GM23338 (cell line): Measurements from ENCODE around the gene DNAH6. TPM values are rescaled to one million over a fixed set of nuclear protein-coding genes. Genes with fewer than 3 reads are reported as not detected.

Source experiments
- ATAC-seq: fragments of 200-7000 bp; cut with Tn5 transposase; 3 replicates; pipeline ENCODE4 v1.9.1; 2020
- DNase-seq: peaks from one replicate; pipeline ENCODE4 v3.0.0-alpha.2; 2015; ENCODE audit warnings: low spot score
- H2AFZ ChIP-seq: fragments of 200-600 bp; sonication (generic); 2 replicates; pipeline ENCODE4 v1.8.0; 2016; ENCODE audit warnings: antibody characterized with exemption, mild to moderate bottlenecking, moderate library complexity
- H3F3A ChIP-seq: fragments of 200-600 bp; sonication (generic); replicated peaks from 2 replicates; pipeline ENCODE4 v1.8.0; 2017; ENCODE audit warnings: antibody characterized with exemption, mixed run types, low read depth
- H3K27ac ChIP-seq: fragments of 200-600 bp; sonication (generic); 2 replicates; pipeline ENCODE4 v1.6.1; 2016; ENCODE audit warnings: low read depth
- H3K27me3 ChIP-seq: fragments of 200-600 bp; sonication (generic); 2 replicates; pipeline ENCODE4 v1.8.0; 2016; ENCODE audit warnings: mild to moderate bottlenecking, mixed run types, moderate library complexity; ENCODE audit not compliant: insufficient read depth
- H3K36me3 ChIP-seq: fragments of 200-600 bp; sonication (generic); 2 replicates; pipeline ENCODE4 v1.8.0; 2016; ENCODE audit warnings: mild to moderate bottlenecking; ENCODE audit not compliant: insufficient read depth
- H3K4me1 ChIP-seq: fragments of 200-600 bp; sonication (generic); 2 replicates; pipeline ENCODE4 v1.8.0; 2016; ENCODE audit warnings: mild to moderate bottlenecking, moderate library complexity; ENCODE audit not compliant: insufficient read depth
- H3K4me2 ChIP-seq: fragments of 200-600 bp; sonication (generic); 2 replicates; pipeline ENCODE4 v1.7.1; 2017; ENCODE audit warnings: mixed run types
- H3K4me3 ChIP-seq: fragments of 200-600 bp; sonication (generic); 2 replicates; pipeline ENCODE4 v1.6.1; 2016; ENCODE audit warnings: mixed run types
- H3K79me2 ChIP-seq: fragments of 200-600 bp; sonication (generic); replicated peaks from 2 replicates; pipeline ENCODE4 v1.8.0; 2017; ENCODE audit warnings: mild to moderate bottlenecking; ENCODE audit not compliant: insufficient read depth
- H3K9me2 ChIP-seq: fragments of 200-600 bp; sonication (generic); 2 replicates; pipeline ENCODE4 v1.8.0; 2017; ENCODE audit not compliant: insufficient read depth
- H4K20me1 ChIP-seq: fragments of 200-600 bp; sonication (generic); replicated peaks from 2 replicates; pipeline ENCODE4 v1.8.0; 2017; ENCODE audit warnings: mild to moderate bottlenecking; ENCODE audit not compliant: insufficient read depth
- H3K27ac Mint-ChIP-seq: 2 replicates; pipeline ENCODE4 v1.8.0; 2020; ENCODE audit warnings: inconsistent platforms, mild to moderate bottlenecking, moderate library complexity, mixed read lengths
- H3K27me3 Mint-ChIP-seq: 3 replicates; pipeline ENCODE4 v1.8.0; 2022; ENCODE audit warnings: low read depth, mild to moderate bottlenecking, moderate library complexity, mixed read lengths, inconsistent platforms; ENCODE audit not compliant: insufficient read depth, poor library complexity
- H3K36me3 Mint-ChIP-seq: 3 replicates; pipeline ENCODE4 v1.8.0; 2021; ENCODE audit warnings: low read depth, mild to moderate bottlenecking, inconsistent platforms, moderate library complexity, mixed read lengths
- H3K4me1 Mint-ChIP-seq: 3 replicates; pipeline ENCODE4 v1.8.0; 2020; ENCODE audit warnings: mild to moderate bottlenecking, inconsistent platforms, mixed read lengths
- H3K4me3 Mint-ChIP-seq: 3 replicates; pipeline ENCODE4 v1.8.0; 2021; ENCODE audit warnings: moderate library complexity, mild to moderate bottlenecking, inconsistent platforms, mixed read lengths
- H3K9me3 Mint-ChIP-seq: 3 replicates; pipeline ENCODE4 v1.8.0; 2020; ENCODE audit warnings: moderate library complexity, mild to moderate bottlenecking, inconsistent platforms, mixed read lengths
- CREB1 ChIP-seq: fragments of 250-450 bp; sonication (Bioruptor Pico); IDR thresholded peaks from 2 replicates; pipeline ENCODE4 v1.5.0; 2020; ENCODE audit warnings: low read depth, mild to moderate bottlenecking, moderate library complexity
- EZH2 ChIP-seq: fragments of 200-600 bp; sonication (generic); IDR thresholded peaks from one replicate; pipeline ENCODE4 v1.8.0; 2017; ENCODE audit warnings: antibody characterized with exemption, mild to moderate bottlenecking, low read depth; ENCODE audit not compliant: unreplicated experiment
- EZH2phosphoT487 ChIP-seq: fragments of 200-600 bp; sonication (generic); IDR thresholded peaks from one replicate; pipeline ENCODE4 v1.8.1; 2018; ENCODE audit warnings: antibody characterized with exemption; ENCODE audit not compliant: unreplicated experiment
- JUNB ChIP-seq: IDR thresholded peaks from one replicate; pipeline ENCODE4 v1.6.1; 2016; ENCODE audit warnings: antibody characterized with exemption; ENCODE audit not compliant: unreplicated experiment
- NANOG ChIP-seq: IDR thresholded peaks from 2 replicates; pipeline ENCODE4 v1.6.1; 2016; ENCODE audit warnings: antibody characterized with exemption, borderline replicate concordance
- POLR2AphosphoS5 ChIP-seq: IDR thresholded peaks from 2 replicates; pipeline ENCODE4 v1.6.1; 2016; ENCODE audit warnings: antibody characterized with exemption, low read depth
- STAT1 ChIP-seq: IDR thresholded peaks from one replicate; pipeline ENCODE4 v1.6.1; 2016; ENCODE audit warnings: antibody characterized with exemption; ENCODE audit not compliant: unreplicated experiment
- ZNF114 ChIP-seq: fragments of 250-450 bp; sonication (Bioruptor Pico); IDR thresholded peaks from 2 replicates; pipeline ENCODE4 v1.5.0; 2020; ENCODE audit warnings: mild to moderate bottlenecking, moderate library complexity
- ZNF331 ChIP-seq: fragments of 250-450 bp; sonication (Bioruptor Pico); IDR thresholded peaks from 2 replicates; pipeline ENCODE4 v1.5.0; 2020; ENCODE audit warnings: low read depth, mild to moderate bottlenecking, moderate library complexity
- polyA plus RNA-seq: library from polyadenylated mRNA; unstranded; fragments of >200 nt; fragmentation: Nextera tagmentation; extraction: Ambion mirVana; gene quantifications from 2 replicates; pipeline ENCODE4 v1.2.1, GENCODE V29; 2016
- total RNA-seq: library from RNA; depleted of rRNA; stranded (reverse); fragments of >200 nt; shearing (Covaris generic); gene quantifications from 2 replicates; pipeline ENCODE4 v1.2.3, GENCODE V29; 2014
- TF ChIP-seq, protein P1 (sequence below), 2 experiments: fragments of 200-600 bp in 1 of 2; sonication (generic) in 1 of 2; conservative IDR thresholded peaks; 2 replicates each; pipeline versions ENCODE4 v1.5.1 to v1.6.1; 2016 to 2017; ENCODE audit warnings: antibody characterized with exemption in 2 of 2, low read depth in 2 of 2, mild to moderate bottlenecking in 2 of 2, moderate library complexity in 1 of 2
- TF ChIP-seq, protein P2 (sequence below): IDR thresholded peaks from 2 replicates; pipeline ENCODE4 v1.6.1; 2016; ENCODE audit warnings: antibody characterized with exemption
- TF ChIP-seq, protein P3 (sequence below): IDR thresholded peaks from one replicate; pipeline ENCODE4 v1.6.1; 2018; ENCODE audit warnings: antibody characterized with exemption; ENCODE audit not compliant: unreplicated experiment
- TF ChIP-seq, protein P4 (sequence below): fragments of 250-450 bp; sonication (Bioruptor Pico); IDR thresholded peaks from 2 replicates; pipeline ENCODE4 v1.5.0; 2020; ENCODE audit warnings: mild to moderate bottlenecking, moderate library complexity

Gene DNAH6
- total and polyA plus RNA-seq, 2 experiments from 2014 or later: 0.27 to 0.31 TPM

DNA sequence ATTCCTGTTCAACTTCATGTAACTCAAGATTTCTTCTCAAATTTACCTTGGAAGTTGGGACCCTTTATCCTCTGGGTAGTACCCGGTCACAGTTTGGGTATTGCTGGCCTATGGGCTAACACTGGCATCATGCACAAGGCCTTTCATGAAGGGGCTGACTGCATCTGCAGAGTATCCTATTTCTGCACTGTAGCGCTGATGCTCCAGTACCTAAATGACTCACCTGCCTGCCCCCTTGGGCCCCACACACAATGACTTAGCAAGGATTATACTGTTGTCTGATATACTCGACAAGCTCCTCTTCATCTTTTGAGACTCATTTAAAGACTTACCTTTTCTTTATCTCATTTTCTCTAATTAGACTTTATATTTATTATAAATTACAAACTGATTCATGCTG is 39.9 kb downstream of the DNAH6 start:
- Mint-ChIP-seq H3K9me3 (peaks cover 11% of the 10 kb centered on the region), H3K27ac (no peak overlapping the region), H3K36me3 (peaks cover 3% of the 10 kb centered on the region; the same call in 2 of the 3 replicates), H3K27me3 (no peaks in the 10 kb centered on the region), H3K4me1 (no peaks in the 10 kb centered on the region), H3K4me3 (no peak overlapping the region)
- Histone ChIP-seq H3K4me1 (no peaks in the 10 kb centered on the region), H4K20me1 (no peaks in the 10 kb centered on the region), H3K4me2 (no peak overlapping the region), H3K4me3 (no peak overlapping the region), H3K27me3 (no peaks in the 10 kb centered on the region), H3K79me2 (no peaks in the 10 kb centered on the region), H3F3A (no peaks in the 10 kb centered on the region), H3K36me3 (no peaks in the 10 kb centered on the region), H3K9me2 (no peaks in the 10 kb centered on the region), H2AFZ (no peak overlapping the region), H3K27ac (no peak overlapping the region)
- ATAC-seq (no peak), DNase-seq (no peak)
- TF ChIP-seq, protein P1, sequence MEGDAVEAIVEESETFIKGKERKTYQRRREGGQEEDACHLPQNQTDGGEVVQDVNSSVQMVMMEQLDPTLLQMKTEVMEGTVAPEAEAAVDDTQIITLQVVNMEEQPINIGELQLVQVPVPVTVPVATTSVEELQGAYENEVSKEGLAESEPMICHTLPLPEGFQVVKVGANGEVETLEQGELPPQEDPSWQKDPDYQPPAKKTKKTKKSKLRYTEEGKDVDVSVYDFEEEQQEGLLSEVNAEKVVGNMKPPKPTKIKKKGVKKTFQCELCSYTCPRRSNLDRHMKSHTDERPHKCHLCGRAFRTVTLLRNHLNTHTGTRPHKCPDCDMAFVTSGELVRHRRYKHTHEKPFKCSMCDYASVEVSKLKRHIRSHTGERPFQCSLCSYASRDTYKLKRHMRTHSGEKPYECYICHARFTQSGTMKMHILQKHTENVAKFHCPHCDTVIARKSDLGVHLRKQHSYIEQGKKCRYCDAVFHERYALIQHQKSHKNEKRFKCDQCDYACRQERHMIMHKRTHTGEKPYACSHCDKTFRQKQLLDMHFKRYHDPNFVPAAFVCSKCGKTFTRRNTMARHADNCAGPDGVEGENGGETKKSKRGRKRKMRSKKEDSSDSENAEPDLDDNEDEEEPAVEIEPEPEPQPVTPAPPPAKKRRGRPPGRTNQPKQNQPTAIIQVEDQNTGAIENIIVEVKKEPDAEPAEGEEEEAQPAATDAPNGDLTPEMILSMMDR (conservative IDR thresholded peaks at IDR 0.05; ENCODE audit: low read depth in 2 of 2): no peak
- TF ChIP-seq NANOG (no peak), EZH2 (no peak), JUNB (no peak), CREB1 (CRISPR knock-in tag) (no peak), STAT1 (no peak), POLR2AphosphoS5 (no peak), EZH2phosphoT487 (no peak), ZNF114 (no peak), ZNF331 (CRISPR knock-in tag) (no peak)
- TF ChIP-seq, protein P2, sequence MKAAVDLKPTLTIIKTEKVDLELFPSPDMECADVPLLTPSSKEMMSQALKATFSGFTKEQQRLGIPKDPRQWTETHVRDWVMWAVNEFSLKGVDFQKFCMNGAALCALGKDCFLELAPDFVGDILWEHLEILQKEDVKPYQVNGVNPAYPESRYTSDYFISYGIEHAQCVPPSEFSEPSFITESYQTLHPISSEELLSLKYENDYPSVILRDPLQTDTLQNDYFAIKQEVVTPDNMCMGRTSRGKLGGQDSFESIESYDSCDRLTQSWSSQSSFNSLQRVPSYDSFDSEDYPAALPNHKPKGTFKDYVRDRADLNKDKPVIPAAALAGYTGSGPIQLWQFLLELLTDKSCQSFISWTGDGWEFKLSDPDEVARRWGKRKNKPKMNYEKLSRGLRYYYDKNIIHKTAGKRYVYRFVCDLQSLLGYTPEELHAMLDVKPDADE: no peak
- TF ChIP-seq, protein P3, sequence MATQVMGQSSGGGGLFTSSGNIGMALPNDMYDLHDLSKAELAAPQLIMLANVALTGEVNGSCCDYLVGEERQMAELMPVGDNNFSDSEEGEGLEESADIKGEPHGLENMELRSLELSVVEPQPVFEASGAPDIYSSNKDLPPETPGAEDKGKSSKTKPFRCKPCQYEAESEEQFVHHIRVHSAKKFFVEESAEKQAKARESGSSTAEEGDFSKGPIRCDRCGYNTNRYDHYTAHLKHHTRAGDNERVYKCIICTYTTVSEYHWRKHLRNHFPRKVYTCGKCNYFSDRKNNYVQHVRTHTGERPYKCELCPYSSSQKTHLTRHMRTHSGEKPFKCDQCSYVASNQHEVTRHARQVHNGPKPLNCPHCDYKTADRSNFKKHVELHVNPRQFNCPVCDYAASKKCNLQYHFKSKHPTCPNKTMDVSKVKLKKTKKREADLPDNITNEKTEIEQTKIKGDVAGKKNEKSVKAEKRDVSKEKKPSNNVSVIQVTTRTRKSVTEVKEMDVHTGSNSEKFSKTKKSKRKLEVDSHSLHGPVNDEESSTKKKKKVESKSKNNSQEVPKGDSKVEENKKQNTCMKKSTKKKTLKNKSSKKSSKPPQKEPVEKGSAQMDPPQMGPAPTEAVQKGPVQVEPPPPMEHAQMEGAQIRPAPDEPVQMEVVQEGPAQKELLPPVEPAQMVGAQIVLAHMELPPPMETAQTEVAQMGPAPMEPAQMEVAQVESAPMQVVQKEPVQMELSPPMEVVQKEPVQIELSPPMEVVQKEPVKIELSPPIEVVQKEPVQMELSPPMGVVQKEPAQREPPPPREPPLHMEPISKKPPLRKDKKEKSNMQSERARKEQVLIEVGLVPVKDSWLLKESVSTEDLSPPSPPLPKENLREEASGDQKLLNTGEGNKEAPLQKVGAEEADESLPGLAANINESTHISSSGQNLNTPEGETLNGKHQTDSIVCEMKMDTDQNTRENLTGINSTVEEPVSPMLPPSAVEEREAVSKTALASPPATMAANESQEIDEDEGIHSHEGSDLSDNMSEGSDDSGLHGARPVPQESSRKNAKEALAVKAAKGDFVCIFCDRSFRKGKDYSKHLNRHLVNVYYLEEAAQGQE: no peak
- TF ChIP-seq, protein P4, sequence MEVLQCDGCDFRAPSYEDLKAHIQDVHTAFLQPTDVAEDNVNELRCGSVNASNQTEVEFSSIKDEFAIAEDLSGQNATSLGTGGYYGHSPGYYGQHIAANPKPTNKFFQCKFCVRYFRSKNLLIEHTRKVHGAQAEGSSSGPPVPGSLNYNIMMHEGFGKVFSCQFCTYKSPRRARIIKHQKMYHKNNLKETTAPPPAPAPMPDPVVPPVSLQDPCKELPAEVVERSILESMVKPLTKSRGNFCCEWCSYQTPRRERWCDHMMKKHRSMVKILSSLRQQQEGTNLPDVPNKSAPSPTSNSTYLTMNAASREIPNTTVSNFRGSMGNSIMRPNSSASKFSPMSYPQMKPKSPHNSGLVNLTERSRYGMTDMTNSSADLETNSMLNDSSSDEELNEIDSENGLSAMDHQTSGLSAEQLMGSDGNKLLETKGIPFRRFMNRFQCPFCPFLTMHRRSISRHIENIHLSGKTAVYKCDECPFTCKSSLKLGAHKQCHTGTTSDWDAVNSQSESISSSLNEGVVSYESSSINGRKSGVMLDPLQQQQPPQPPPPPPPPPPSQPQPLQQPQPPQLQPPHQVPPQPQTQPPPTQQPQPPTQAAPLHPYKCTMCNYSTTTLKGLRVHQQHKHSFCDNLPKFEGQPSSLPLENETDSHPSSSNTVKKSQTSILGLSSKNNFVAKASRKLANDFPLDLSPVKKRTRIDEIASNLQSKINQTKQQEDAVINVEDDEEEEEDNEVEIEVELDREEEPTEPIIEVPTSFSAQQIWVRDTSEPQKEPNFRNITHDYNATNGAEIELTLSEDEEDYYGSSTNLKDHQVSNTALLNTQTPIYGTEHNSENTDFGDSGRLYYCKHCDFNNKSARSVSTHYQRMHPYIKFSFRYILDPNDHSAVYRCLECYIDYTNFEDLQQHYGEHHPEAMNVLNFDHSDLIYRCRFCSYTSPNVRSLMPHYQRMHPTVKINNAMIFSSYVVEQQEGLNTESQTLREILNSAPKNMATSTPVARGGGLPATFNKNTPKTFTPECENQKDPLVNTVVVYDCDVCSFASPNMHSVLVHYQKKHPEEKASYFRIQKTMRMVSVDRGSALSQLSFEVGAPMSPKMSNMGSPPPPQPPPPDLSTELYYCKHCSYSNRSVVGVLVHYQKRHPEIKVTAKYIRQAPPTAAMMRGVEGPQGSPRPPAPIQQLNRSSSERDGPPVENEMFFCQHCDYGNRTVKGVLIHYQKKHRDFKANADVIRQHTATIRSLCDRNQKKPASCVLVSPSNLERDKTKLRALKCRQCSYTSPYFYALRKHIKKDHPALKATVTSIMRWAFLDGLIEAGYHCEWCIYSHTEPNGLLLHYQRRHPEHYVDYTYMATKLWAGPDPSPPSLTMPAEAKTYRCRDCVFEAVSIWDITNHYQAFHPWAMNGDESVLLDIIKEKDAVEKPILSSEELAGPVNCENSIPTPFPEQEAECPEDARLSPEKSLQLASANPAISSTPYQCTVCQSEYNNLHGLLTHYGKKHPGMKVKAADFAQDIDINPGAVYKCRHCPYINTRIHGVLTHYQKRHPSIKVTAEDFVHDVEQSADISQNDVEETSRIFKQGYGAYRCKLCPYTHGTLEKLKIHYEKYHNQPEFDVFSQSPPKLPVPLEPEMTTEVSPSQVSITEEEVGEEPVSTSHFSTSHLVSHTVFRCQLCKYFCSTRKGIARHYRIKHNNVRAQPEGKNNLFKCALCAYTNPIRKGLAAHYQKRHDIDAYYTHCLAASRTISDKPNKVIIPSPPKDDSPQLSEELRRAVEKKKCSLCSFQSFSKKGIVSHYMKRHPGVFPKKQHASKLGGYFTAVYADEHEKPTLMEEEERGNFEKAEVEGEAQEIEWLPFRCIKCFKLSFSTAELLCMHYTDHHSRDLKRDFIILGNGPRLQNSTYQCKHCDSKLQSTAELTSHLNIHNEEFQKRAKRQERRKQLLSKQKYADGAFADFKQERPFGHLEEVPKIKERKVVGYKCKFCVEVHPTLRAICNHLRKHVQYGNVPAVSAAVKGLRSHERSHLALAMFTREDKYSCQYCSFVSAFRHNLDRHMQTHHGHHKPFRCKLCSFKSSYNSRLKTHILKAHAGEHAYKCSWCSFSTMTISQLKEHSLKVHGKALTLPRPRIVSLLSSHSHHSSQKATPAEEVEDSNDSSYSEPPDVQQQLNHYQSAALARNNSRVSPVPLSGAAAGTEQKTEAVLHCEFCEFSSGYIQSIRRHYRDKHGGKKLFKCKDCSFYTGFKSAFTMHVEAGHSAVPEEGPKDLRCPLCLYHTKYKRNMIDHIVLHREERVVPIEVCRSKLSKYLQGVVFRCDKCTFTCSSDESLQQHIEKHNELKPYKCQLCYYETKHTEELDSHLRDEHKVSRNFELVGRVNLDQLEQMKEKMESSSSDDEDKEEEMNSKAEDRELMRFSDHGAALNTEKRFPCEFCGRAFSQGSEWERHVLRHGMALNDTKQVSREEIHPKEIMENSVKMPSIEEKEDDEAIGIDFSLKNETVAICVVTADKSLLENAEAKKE: no peak
